ENCODE data around the gene ZNF343. TPM values are rescaled to one million over a fixed set of nuclear protein-coding genes. Genes with fewer than 3 reads are reported as not detected.

Gene ZNF343
- total and polyA plus RNA-seq, 3 donors from 2014 or later: 9.9 to 11.7 (median 11.0) TPM

- WGBS, 2 donors: 73 to 93% methylated on average over 5 of the region's 5 CpGs
- no peaks in the 10 kb centered on the region for H3K36me3 ChIP-seq (ENCODE audit: low read depth, missing control alignments)
- intact Hi-C loops (cut with DNase I; ENCODE audit: low total_unique reads): no loop called here
- no peak for DNase-seq
- no peak for TF ChIP-seq POLR2A (IDR thresholded peaks at IDR 0.05)
- TF ChIP-seq CTCF (IDR thresholded peaks at IDR 0.05): no peak
- no peak overlapping the region for H3K4me3 ChIP-seq
- H3K9me3 ChIP-seq: no peaks in the 10 kb centered on the region
- H3K27ac ChIP-seq: no peak overlapping the region
- H3K4me1 ChIP-seq: peaks cover 16% of the 10 kb centered on the region
- no peaks in the 10 kb centered on the region for H3K27me3 ChIP-seq
These were observed 28.4 kb upstream of the ZNF343 start for GRCh38 chr20:2537101-2537500.

GRCh38 chr20:2536560-2536986, 27.9 kb upstream of the ZNF343 start, which contains the start of gene TMC2:
TMC2 (plus strand) TSS chr20:2536573; CDS start chr20:2536622, 49 bp downstream.
- Histone ChIP-seq H3K36me3 (ENCODE audit: low read depth, missing control alignments) (no peaks in the 10 kb centered on the region), H3K4me1 (peaks cover 16% of the 10 kb centered on the region), H3K9me3 (no peaks in the 10 kb centered on the region), H3K4me3 (no peak within 1 kb of the TSS), H3K27me3 (no peaks in the 10 kb centered on the region), H3K27ac (no peak within 1 kb of the TSS)
- no peak for TF ChIP-seq POLR2A (IDR thresholded peaks at IDR 0.05)
- no peak for TF ChIP-seq CTCF (IDR thresholded peaks at IDR 0.05)
- DNase-seq: no peak
- intact Hi-C loops (cut with DNase I; ENCODE audit: low total_unique reads): no loop called here
- 52 to 89% methylated on average over 7 to 13 of the region's 13 CpGs for WGBS, 2 donors

- no peak overlapping the region for H3K4me3 ChIP-seq
- H3K27me3 ChIP-seq: no peaks in the 10 kb centered on the region
- 70 to 71% methylated on average over 7 to 12 of the region's 12 CpGs for WGBS, 2 donors
- peaks cover 16% of the 10 kb centered on the region for H3K4me1 ChIP-seq
- no peak for DNase-seq
- TF ChIP-seq POLR2A (IDR thresholded peaks at IDR 0.05): no peak
- TF ChIP-seq CTCF (IDR thresholded peaks at IDR 0.05): no peak
- no peaks in the 10 kb centered on the region for H3K36me3 ChIP-seq (ENCODE audit: low read depth, missing control alignments)
- no peak overlapping the region for H3K27ac ChIP-seq
- H3K9me3 ChIP-seq: no peaks in the 10 kb centered on the region
- intact Hi-C loops (cut with DNase I; ENCODE audit: low total_unique reads): no loop called here
These were observed 27.2 kb upstream of the ZNF343 start for GRCh38 chr20:2535711-2536559.

- no peaks in the 10 kb centered on the region for H3K4me1 ChIP-seq
- H3K27ac ChIP-seq: no peak overlapping the region
- intact Hi-C loops (cut with DNase I; ENCODE audit: low total_unique reads): no loop called here
- TF ChIP-seq CTCF (IDR thresholded peaks at IDR 0.05): no peak
- no peak for TF ChIP-seq POLR2A (IDR thresholded peaks at IDR 0.05)
- no peak overlapping the region for H3K4me3 ChIP-seq
- H3K36me3 ChIP-seq (ENCODE audit: low read depth, missing control alignments): no peaks in the 10 kb centered on the region
- no peak for DNase-seq
- no peaks in the 10 kb centered on the region for H3K9me3 ChIP-seq
- 85 to 93% methylated on average over 5 to 8 of the region's 8 CpGs for WGBS, 2 donors
- no peaks in the 10 kb centered on the region for H3K27me3 ChIP-seq
These were observed 24.4 kb upstream of the ZNF343 start for GRCh38 chr20:2533118-2533517.
